K562 (cell line): ENCODE measurements around the gene ADM2. TPM values are rescaled to one million over a fixed set of nuclear protein-coding genes. Genes with fewer than 3 reads are reported as not detected.

Experiments
- CBFA2T2 ChIP-seq: fragments of 450-650 bp; conservative IDR thresholded peaks from 2 replicates; pipeline ENCODE4 v1.6.1; 2017; ENCODE audit warnings: mild to moderate bottlenecking
- CBX1 ChIP-seq: sonication (generic); IDR thresholded peaks from 2 replicates; pipeline ENCODE4 v1.6.1; 2016; ENCODE audit warnings: antibody characterized with exemption, low read depth, mild to moderate bottlenecking
- CCAR2 ChIP-seq: fragments of 200-400 bp; formaldehyde crosslinking; IDR thresholded peaks from 2 replicates; pipeline ENCODE4 v1.6.1; 2017; ENCODE audit warnings: mild to moderate bottlenecking, low read depth, low read length
- GATA2 ChIP-seq: sonication (generic); formaldehyde crosslinking; IDR thresholded peaks from 2 replicates; pipeline ENCODE4 v1.4.0; 2020; ENCODE audit warnings: mild to moderate bottlenecking, missing genetic modification reagents
- KDM1A ChIP-seq, 2 experiments: fragments of 450-650 bp; IDR thresholded peaks; 2 replicates each; pipeline ENCODE4 v1.6.1; 2016; ENCODE audit warnings: mild to moderate bottlenecking in 2 of 2
- RBBP5 ChIP-seq: fragments of 200-600 bp; sonication (generic); IDR thresholded peaks from 2 replicates; pipeline ENCODE4 v1.6.1; 2012; ENCODE audit warnings: borderline replicate concordance, mild to moderate bottlenecking, low read length, control low read depth, inconsistent platforms; ENCODE audit not compliant: insufficient read depth, poor library complexity, severe bottlenecking
- XRCC5 ChIP-seq: fragments of 200-400 bp; formaldehyde crosslinking; IDR thresholded peaks from 2 replicates; pipeline ENCODE4 v1.6.1; 2017; ENCODE audit warnings: low read depth, mild to moderate bottlenecking, low read length
- ZNF124 ChIP-seq: sonication (generic); formaldehyde crosslinking; IDR thresholded peaks from 2 replicates; pipeline ENCODE4 v1.8.1; 2022; ENCODE audit warnings: missing genetic modification reagents
- ZNF146 ChIP-seq: IDR thresholded peaks from one replicate; pipeline ENCODE4 v1.6.1; 2018; ENCODE audit warnings: missing compliant biosample characterization; ENCODE audit not compliant: unreplicated experiment
- ZNF584 ChIP-seq: fragments of 200-800 bp; sonication (Bioruptor generic); IDR thresholded peaks from 2 replicates; pipeline ENCODE4 v1.6.1; 2016; ENCODE audit warnings: low read depth, mild to moderate bottlenecking, missing genetic modification characterization, missing compliant biosample characterization
- ZNF589 ChIP-seq: fragments of 200-800 bp; sonication (Bioruptor generic); IDR thresholded peaks from 2 replicates; pipeline ENCODE4 v1.6.1; 2016; ENCODE audit warnings: low read depth, missing genetic modification characterization, missing compliant biosample characterization
- ZNF695 ChIP-seq: fragments of 450-650 bp; formaldehyde crosslinking; IDR thresholded peaks from 2 replicates; pipeline ENCODE4 v1.4.0; 2020; ENCODE audit warnings: mild to moderate bottlenecking, moderate library complexity
- polyA plus RNA-seq, 8 experiments: library from polyadenylated mRNA; depleted of rRNA in 4 of 8; stranded (reverse) in 5 of 8; unstranded in 3 of 8; fragments of >200 nt; fragmentation: Nextera tagmentation in 2 of 8; fragmentation: Illumina TruSeq in 1 of 8; extraction: Ambion mirVana in 2 of 8; extraction: Trizol in 1 of 8; gene quantifications; 2 replicates each; pipeline versions ENCODE4 v1.2.1 to v1.2.3, GENCODE V29; 2011 to 2014; ENCODE audit warnings: inconsistent platforms in 1 of 8, missing spikeins in 1 of 8
- total RNA-seq, 7 experiments: library from RNA; depleted of rRNA in 6 of 7; stranded (reverse); fragments of >200 nt in 6 of 7; fragmentation: Illumina TruSeq in 2 of 7; extraction: Trizol in 2 of 7; gene quantifications; 2 replicates each; pipeline versions ENCODE4 v1.2.1 to v1.2.3, GENCODE V29; 2011 to 2021; ENCODE audit warnings: low replicate concordance in 1 of 7
- TF ChIP-seq, protein P1 (sequence below): fragments of 250-450 bp; sonication (Bioruptor Pico); IDR thresholded peaks from 2 replicates; pipeline ENCODE4 v1.5.0; 2021; ENCODE audit warnings: mild to moderate bottlenecking, moderate library complexity
- TF ChIP-seq, protein P2 (sequence below): fragments of 250-450 bp; sonication (Bioruptor Pico); IDR thresholded peaks from 2 replicates; pipeline ENCODE4 v1.9.0; 2021; ENCODE audit warnings: mild to moderate bottlenecking
- TF ChIP-seq, protein P3 (sequence below): fragments of 450-650 bp; IDR thresholded peaks from 2 replicates; pipeline ENCODE4 v1.6.1; 2016
- TF ChIP-seq, protein P4 (sequence below): fragments of 450-650 bp; conservative IDR thresholded peaks from 2 replicates; pipeline ENCODE4 v1.6.1; 2016; ENCODE audit warnings: missing genetic modification characterization, low read depth, mild to moderate bottlenecking, missing compliant biosample characterization, moderate library complexity
- TF ChIP-seq, protein P5 (sequence below): fragments of 250-450 bp; sonication (Bioruptor Pico); IDR thresholded peaks from 2 replicates; pipeline ENCODE4 v1.4.0; 2020; ENCODE audit warnings: mild to moderate bottlenecking, moderate library complexity

ADM2 gene
- total and polyA plus RNA-seq, 9 of the 15 experiments (the other 6 are each of a cell fraction or from before 2014, with no cell fraction given): 0.11 to 5.1 (median 0.38) TPM

DNA sequence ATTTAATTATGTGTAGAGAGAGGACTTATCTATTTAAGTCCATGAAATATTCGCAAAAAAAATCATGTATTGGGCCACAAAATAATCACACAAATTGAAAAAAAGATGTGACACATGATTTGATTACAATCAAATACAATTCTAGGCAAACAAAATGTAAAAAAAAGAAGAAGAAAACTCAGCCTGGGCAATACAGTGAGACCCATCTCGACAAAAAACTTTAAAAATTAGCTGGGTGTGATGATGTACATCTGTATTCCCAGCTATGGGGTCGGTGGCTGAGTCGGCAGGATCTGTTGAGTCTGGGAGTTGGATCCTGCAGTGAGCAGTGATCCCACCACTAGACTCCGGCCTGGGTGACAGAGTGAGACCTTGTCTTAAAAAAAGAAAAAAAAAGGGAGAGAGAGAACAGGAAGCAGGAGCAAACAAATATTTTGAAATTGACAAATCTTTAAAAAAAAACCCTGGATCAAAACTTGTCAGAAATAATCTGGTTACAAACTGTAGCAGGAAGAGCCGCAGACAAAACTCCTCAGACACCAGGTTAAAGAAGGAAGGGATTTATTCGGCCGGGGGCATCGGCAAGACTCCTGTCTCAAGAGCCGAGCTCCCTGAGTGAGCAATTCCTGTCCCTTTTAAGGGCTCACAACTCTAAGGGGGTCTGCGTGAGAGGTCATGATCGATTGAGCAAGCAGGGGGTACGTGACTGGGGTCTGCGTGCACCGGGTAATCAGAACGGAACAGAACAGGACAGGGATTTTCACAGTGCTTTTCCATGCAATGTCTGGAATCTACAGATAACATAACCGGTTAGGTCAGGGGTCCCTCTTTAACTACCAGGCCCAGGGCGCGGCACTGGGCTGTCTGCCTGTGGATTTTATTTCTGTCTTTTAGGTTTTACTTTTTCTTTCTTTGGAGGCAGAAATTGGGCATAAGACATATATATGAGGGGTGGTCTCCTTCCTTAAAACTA, 51.8 kb downstream of the ADM2 start (continued):
- TF ChIP-seq, protein P1, sequence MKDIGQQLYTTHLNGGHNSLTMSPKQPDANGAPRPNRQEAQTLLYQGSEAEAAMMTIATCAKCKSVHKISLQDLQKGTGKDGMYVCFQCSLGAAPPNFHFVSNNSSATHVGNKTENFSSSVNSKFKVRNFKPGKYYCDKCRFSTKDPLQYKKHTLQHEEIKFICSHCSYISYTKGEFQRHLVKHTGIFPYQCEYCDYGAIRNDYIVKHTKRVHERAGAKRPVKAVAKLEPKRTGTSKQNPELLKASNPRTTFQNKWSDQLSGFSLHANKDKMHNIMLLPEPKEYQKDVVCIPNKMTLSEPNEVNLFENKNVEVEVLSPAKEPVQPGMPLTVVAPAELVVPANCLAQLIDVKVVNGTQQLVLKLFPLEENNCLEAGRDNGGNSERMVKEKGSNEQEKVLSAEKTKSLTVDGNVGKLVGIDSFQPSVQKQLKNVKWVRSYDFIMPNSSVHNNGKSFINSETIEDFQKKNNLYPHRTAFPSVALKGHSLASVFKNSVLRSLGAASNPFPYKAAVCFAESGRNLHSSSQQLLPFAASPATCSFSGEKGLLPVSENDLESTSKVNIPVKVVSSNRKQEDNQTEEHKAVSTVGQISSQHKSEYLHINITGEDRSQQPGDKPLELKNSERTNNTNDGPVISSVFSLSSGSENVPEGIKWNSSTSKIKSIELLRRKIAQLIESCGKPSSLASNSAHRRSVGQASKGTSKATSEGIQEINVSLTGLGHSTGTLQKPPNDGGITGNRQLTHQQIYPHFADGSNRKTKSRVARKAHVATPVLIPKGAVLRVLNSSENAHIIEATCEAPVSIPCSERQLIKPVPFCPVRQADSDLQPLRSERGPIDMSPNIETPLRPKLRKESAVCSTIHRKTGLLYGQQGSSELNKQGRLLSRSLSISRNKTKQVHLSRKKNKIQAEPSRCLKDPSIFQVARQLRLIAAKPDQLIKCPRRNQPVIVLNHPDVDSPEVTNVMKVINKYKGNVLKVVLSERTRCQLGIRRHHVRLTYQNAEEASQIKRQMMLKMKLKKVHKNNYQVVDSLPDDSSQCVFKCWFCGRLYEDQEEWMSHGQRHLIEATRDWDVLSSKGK (CRISPR knock-in tag): no peak
- TF ChIP-seq, protein P2, sequence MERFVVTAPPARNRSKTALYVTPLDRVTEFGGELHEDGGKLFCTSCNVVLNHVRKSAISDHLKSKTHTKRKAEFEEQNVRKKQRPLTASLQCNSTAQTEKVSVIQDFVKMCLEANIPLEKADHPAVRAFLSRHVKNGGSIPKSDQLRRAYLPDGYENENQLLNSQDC (CRISPR knock-in tag): no peak
- TF ChIP-seq, protein P3, sequence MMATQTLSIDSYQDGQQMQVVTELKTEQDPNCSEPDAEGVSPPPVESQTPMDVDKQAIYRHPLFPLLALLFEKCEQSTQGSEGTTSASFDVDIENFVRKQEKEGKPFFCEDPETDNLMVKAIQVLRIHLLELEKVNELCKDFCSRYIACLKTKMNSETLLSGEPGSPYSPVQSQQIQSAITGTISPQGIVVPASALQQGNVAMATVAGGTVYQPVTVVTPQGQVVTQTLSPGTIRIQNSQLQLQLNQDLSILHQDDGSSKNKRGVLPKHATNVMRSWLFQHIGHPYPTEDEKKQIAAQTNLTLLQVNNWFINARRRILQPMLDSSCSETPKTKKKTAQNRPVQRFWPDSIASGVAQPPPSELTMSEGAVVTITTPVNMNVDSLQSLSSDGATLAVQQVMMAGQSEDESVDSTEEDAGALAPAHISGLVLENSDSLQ: no peak
- TF ChIP-seq ZNF124 (CRISPR knock-in tag) (no peak), ZNF589 (CRISPR knock-in tag) (0 out of 2 replicates have a peak, but pooled peaks have one; percentile 11), ZNF695 (CRISPR knock-in tag) (no peak), GATA2 (CRISPR knock-in tag) (0 out of 2 replicates have a peak, but pooled peaks have one; percentile 19), KDM1A (IDR thresholded peaks at IDR 0.05) (peak; percentile 93 to 95), ZNF146 (CRISPR knock-in tag) (no peak), CBX1 (no peak), CCAR2 (no peak), XRCC5 (no peak), CBFA2T2 (peak; percentile 75), RBBP5 (no peak), ZNF584 (CRISPR knock-in tag) (no peak)
- TF ChIP-seq, protein P4, sequence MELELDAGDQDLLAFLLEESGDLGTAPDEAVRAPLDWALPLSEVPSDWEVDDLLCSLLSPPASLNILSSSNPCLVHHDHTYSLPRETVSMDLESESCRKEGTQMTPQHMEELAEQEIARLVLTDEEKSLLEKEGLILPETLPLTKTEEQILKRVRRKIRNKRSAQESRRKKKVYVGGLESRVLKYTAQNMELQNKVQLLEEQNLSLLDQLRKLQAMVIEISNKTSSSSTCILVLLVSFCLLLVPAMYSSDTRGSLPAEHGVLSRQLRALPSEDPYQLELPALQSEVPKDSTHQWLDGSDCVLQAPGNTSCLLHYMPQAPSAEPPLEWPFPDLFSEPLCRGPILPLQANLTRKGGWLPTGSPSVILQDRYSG (tag): no peak
- TF ChIP-seq, protein P5, sequence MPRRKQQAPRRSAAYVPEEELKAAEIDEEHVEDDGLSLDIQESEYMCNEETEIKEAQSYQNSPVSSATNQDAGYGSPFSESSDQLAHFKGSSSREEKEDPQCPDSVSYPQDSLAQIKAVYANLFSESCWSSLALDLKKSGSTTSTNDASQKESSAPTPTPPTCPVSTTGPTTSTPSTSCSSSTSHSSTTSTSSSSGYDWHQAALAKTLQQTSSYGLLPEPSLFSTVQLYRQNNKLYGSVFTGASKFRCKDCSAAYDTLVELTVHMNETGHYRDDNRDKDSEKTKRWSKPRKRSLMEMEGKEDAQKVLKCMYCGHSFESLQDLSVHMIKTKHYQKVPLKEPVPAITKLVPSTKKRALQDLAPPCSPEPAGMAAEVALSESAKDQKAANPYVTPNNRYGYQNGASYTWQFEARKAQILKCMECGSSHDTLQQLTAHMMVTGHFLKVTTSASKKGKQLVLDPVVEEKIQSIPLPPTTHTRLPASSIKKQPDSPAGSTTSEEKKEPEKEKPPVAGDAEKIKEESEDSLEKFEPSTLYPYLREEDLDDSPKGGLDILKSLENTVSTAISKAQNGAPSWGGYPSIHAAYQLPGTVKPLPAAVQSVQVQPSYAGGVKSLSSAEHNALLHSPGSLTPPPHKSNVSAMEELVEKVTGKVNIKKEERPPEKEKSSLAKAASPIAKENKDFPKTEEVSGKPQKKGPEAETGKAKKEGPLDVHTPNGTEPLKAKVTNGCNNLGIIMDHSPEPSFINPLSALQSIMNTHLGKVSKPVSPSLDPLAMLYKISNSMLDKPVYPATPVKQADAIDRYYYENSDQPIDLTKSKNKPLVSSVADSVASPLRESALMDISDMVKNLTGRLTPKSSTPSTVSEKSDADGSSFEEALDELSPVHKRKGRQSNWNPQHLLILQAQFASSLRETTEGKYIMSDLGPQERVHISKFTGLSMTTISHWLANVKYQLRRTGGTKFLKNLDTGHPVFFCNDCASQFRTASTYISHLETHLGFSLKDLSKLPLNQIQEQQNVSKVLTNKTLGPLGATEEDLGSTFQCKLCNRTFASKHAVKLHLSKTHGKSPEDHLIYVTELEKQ (CRISPR knock-in tag): no peak
